IMR-90 (cell line): ENCODE results near the gene MAPK1. TPM values are rescaled to one million over a fixed set of nuclear protein-coding genes. Genes with fewer than 3 reads are reported as not detected.
"Not testable (repeated sequence)": the region's sequence is repeated elsewhere in the genome, so short reads cannot be mapped to it uniquely, and the experiment has no call there.

Experiments
- ATAC-seq: fragments of 200-7000 bp; cut with Tn5 transposase; 2 replicates; pipeline ENCODE4 v1.9.1; 2020; ENCODE audit warnings: low read depth, mild to moderate bottlenecking, moderate library complexity
- BruUV-seq: library from RNA; stranded (reverse); fragments of 400-500 nt; replicated peaks from 2 replicates; lab custom pipeline; 2021; lab: Mats Ljungman, UMichigan
- CTCF ChIA-PET: fragments of 300-600 bp; formaldehyde crosslinking; extraction: SDS; loops from one replicate; lab custom pipeline; 2021; ENCODE audit warnings: antibody characterized with exemption; lab: Yijun Ruan, JAX
- POLR2A ChIA-PET: fragments of 300-600 bp; sonication (Branson Sonifier 250); formaldehyde crosslinking; loops from one replicate; lab custom pipeline; 2022; ENCODE audit warnings: antibody characterized with exemption; ENCODE audit not compliant: unreplicated experiment; lab: Charles Lee
- DNase-seq: peaks from one replicate; pipeline ENCODE4 v3.0.0; 2013
- H2AFZ ChIP-seq: replicated peaks from 2 replicates; pipeline ENCODE3; 2013; ENCODE audit warnings: low read length, mild to moderate bottlenecking; ENCODE audit not compliant: poor library complexity
- H2AK5ac ChIP-seq: 2 replicates; pipeline ENCODE4 v1.6.1; 2013; ENCODE audit warnings: low read depth, low read length, inconsistent platforms
- H2AK9ac ChIP-seq: replicated peaks from 2 replicates; pipeline ENCODE3; 2013; ENCODE audit warnings: mild to moderate bottlenecking, low read depth, low read length, moderate library complexity; ENCODE audit not compliant: poor library complexity
- H2BK120ac ChIP-seq: 2 replicates; pipeline ENCODE4 v1.6.1; 2013; ENCODE audit warnings: low read depth, low read length, inconsistent platforms
- H2BK15ac ChIP-seq: 3 replicates; pipeline ENCODE4 v1.6.1; 2013; ENCODE audit warnings: low read depth, low read length, inconsistent platforms
- H2BK20ac ChIP-seq: 2 replicates; pipeline ENCODE4 v1.6.1; 2013; ENCODE audit warnings: low read depth, mild to moderate bottlenecking, inconsistent platforms, low read length, moderate library complexity
- H2BK5ac ChIP-seq: 2 replicates; pipeline ENCODE4 v1.6.1; 2013; ENCODE audit warnings: mild to moderate bottlenecking, low read depth, low read length, inconsistent platforms; ENCODE audit not compliant: poor library complexity, severe bottlenecking
- H3K14ac ChIP-seq: replicated peaks from 2 replicates; pipeline ENCODE4 v1.6.1; 2013; ENCODE audit warnings: low read depth, low read length, inconsistent platforms
- H3K18ac ChIP-seq: 2 replicates; pipeline ENCODE4 v1.6.1; 2013; ENCODE audit warnings: low read depth, low read length, control low read depth
- H3K23ac ChIP-seq: 2 replicates; pipeline ENCODE4 v1.6.1; 2013; ENCODE audit warnings: low read depth, low read length, inconsistent platforms
- H3K27ac ChIP-seq: 2 replicates; pipeline ENCODE4 v1.5.1; 2013; ENCODE audit warnings: mild to moderate bottlenecking, control low read depth, low read length; ENCODE audit not compliant: insufficient read depth
- H3K27me3 ChIP-seq: 2 replicates; pipeline ENCODE4 v1.6.1; 2013; ENCODE audit warnings: low read length; ENCODE audit not compliant: control insufficient read depth, insufficient read depth
- H3K36me3 ChIP-seq: 2 replicates; pipeline ENCODE4 v1.6.1; 2013; ENCODE audit warnings: low read length, mixed read lengths; ENCODE audit not compliant: control insufficient read depth, insufficient read depth
- H3K4ac ChIP-seq: 2 replicates; pipeline ENCODE4 v1.6.1; 2013; ENCODE audit warnings: low read depth, low read length, inconsistent platforms
- H3K4me1 ChIP-seq: 2 replicates; pipeline ENCODE4 v1.6.1; 2013; ENCODE audit warnings: low read length, mixed read lengths; ENCODE audit not compliant: control insufficient read depth, insufficient read depth
- H3K4me2 ChIP-seq: 2 replicates; pipeline ENCODE4 v1.6.1; 2013; ENCODE audit warnings: low read depth, mild to moderate bottlenecking, control low read depth, low read length, moderate library complexity
- H3K4me3 ChIP-seq: 2 replicates; pipeline ENCODE4 v1.5.1; 2013; ENCODE audit warnings: low read depth, mild to moderate bottlenecking, control low read depth, low read length, moderate library complexity; ENCODE audit not compliant: insufficient read depth
- H3K56ac ChIP-seq: 2 replicates; pipeline ENCODE4 v1.6.1; 2013; ENCODE audit warnings: low read length, inconsistent platforms; ENCODE audit not compliant: insufficient read depth; ENCODE audit errors: extremely low read depth
- H3K79me1 ChIP-seq, 2 experiments: 2 replicates each; pipeline ENCODE4 v1.6.1; 2013; ENCODE audit warnings: low read length in 2 of 2, inconsistent platforms in 1 of 2, low read depth in 1 of 2
- H3K9ac ChIP-seq: 2 replicates; pipeline ENCODE4 v1.6.1; 2013; ENCODE audit warnings: low read depth, low read length, control low read depth
- H3K9me1 ChIP-seq: 2 replicates; pipeline ENCODE4 v1.6.1; 2013; ENCODE audit warnings: low read length, inconsistent platforms; ENCODE audit not compliant: insufficient read depth
- H3K9me3 ChIP-seq: 2 replicates; pipeline ENCODE4 v1.6.1; 2013; ENCODE audit warnings: low read length; ENCODE audit not compliant: control insufficient read depth, insufficient read depth
- H4K20me1 ChIP-seq: 2 replicates; pipeline ENCODE4 v1.6.1; 2013; ENCODE audit warnings: low read length, inconsistent platforms; ENCODE audit not compliant: insufficient read depth
- H4K5ac ChIP-seq: 2 replicates; pipeline ENCODE4 v1.6.1; 2013; ENCODE audit warnings: mild to moderate bottlenecking, low read depth, low read length, control low read depth
- H4K8ac ChIP-seq, 2 experiments: 2 replicates each; pipeline ENCODE4 v1.6.1; 2013; ENCODE audit warnings: low read depth in 2 of 2, low read length in 2 of 2, control low read depth in 1 of 2, inconsistent platforms in 1 of 2
- H4K91ac ChIP-seq: 2 replicates; pipeline ENCODE4 v1.6.1; 2013; ENCODE audit warnings: low read depth, low read length, inconsistent platforms; ENCODE audit not compliant: insufficient read depth
- WGBS, 2 experiments: methylation state at CpG; one replicate each; pipeline versions ENCODE4 v1.1.5 to v1.1.7; 2013; ENCODE audit warnings: missing lambda C conversion rate in 2 of 2; ENCODE audit not compliant: insufficient read length in 1 of 2; ENCODE audit errors: extremely low coverage in 2 of 2; 5-methylcytosine and 5-hydroxymethylcytosine counted together
- dilution Hi-C: fragments of 300-500 bp; cut with HindIII; formaldehyde crosslinking; loops from one replicate; pipeline ENCODE4 v1.14.3; 2018; ENCODE audit warnings: low sequenced_read_pairs; ENCODE audit not compliant: unreplicated experiment
- in situ Hi-C: fragments of 300-500 bp; cut with MboI; formaldehyde crosslinking; loops from 3 replicates; pipeline ENCODE4 v1.14.3; 2019; ENCODE audit warnings: low sequenced_read_pairs, inconsistent platforms, mixed read lengths
- intact Hi-C: fragments of 100-400 bp; cut with micrococcal nuclease; formaldehyde crosslinking; loops from 2 replicates; pipeline ENCODE4 v1.10.0; 2022
- polyA plus RNA-seq, 3 experiments: library from polyadenylated mRNA; depleted of rRNA; stranded (reverse); fragments of >200 nt; gene quantifications; 2 replicates each; pipeline ENCODE4 v1.2.3, GENCODE V29; 2012; ENCODE audit warnings: low replicate concordance in 1 of 3
- total RNA-seq: library from RNA; depleted of rRNA; stranded (reverse); fragments of >200 nt; gene quantifications from 2 replicates; pipeline ENCODE4 v1.2.3, GENCODE V29; 2012

The MAPK1 gene
- total and polyA plus RNA-seq, 2 of the 4 experiments (the other 2 are of a cell fraction), result 41.0 to 51.3 TPM

DNA sequence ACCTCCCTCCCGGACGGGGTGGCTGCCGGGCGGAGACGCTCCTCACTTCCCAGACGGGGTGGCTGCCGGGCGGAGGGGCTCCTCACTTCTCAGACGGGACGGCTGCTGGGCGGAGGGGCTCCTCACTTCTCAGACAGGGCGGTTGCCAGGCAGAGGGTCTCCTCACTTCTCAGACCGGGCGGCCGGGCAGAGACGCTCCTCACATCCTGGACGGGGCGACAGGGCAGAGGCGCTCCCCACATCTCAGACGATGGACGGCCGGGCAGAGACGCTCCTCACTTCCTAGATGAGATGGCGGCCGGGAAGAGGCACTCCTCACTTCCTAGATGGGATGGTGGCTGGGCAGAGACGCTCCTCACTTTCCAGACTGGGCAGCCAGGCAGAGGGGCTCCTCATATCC is 16.5 kb upstream of the MAPK1 start:
- H3K23ac ChIP-seq, H4K5ac ChIP-seq, H3K9me1 ChIP-seq, DNase-seq, H4K20me1 ChIP-seq, CTCF ChIA-PET, H4K8ac ChIP-seq, H3K18ac ChIP-seq, H3K9me3 ChIP-seq, H2AK5ac ChIP-seq, H2AK9ac ChIP-seq, in situ Hi-C loops, H3K14ac ChIP-seq, H2BK5ac ChIP-seq, H3K27ac ChIP-seq, H3K4me3 ChIP-seq, H2BK15ac ChIP-seq, H2BK120ac ChIP-seq, H3K79me1 ChIP-seq, H3K4me1 ChIP-seq, dilution Hi-C loops, H3K27me3 ChIP-seq, H3K36me3 ChIP-seq, intact Hi-C loops, POLR2A ChIA-PET, H3K9ac ChIP-seq, H2BK20ac ChIP-seq, ATAC-seq, H4K91ac ChIP-seq, BruUV-seq, H3K4me2 ChIP-seq, H3K56ac ChIP-seq, H3K4ac ChIP-seq, H2AFZ ChIP-seq: not testable (repeated sequence)
- no CpG with 5 or more reads among the region's 26 CpGs for WGBS, 2 experiments

GRCh38 chr22:21882754-21883333 is 15.4 kb upstream of the MAPK1 start:
- H4K5ac ChIP-seq, H4K20me1 ChIP-seq, H3K27me3 ChIP-seq, H2AFZ ChIP-seq, H3K23ac ChIP-seq, CTCF ChIA-PET, H3K4me2 ChIP-seq, H3K27ac ChIP-seq, H4K8ac ChIP-seq, ATAC-seq, in situ Hi-C loops, H3K36me3 ChIP-seq, H3K9me3 ChIP-seq, H3K79me1 ChIP-seq, H3K4me3 ChIP-seq, H3K4me1 ChIP-seq, H3K9me1 ChIP-seq, H2BK15ac ChIP-seq, H4K91ac ChIP-seq, H3K14ac ChIP-seq, H2BK5ac ChIP-seq, H2AK5ac ChIP-seq, H2BK120ac ChIP-seq, POLR2A ChIA-PET, H3K4ac ChIP-seq, H3K18ac ChIP-seq, BruUV-seq, intact Hi-C loops, dilution Hi-C loops, H2BK20ac ChIP-seq, H3K9ac ChIP-seq, H2AK9ac ChIP-seq, H3K56ac ChIP-seq, DNase-seq: not testable (repeated sequence)
- no CpG with 5 or more reads among the region's 7 CpGs for WGBS, 2 experiments
